Panc1 (cell line): ENCODE measurements around the gene ADCYAP1R1. TPM values are rescaled to one million over a fixed set of nuclear protein-coding genes. Genes with fewer than 3 reads are reported as not detected.

Experiments used
- ATAC-seq: fragments of 200-7000 bp; cut with Tn5 transposase; 2 replicates; pipeline ENCODE4 v1.9.1; 2020; ENCODE audit warnings: mild to moderate bottlenecking, moderate library complexity
- BruUV-seq: library from RNA; stranded (reverse); fragments of 400-500 nt; replicated peaks from 2 replicates; lab custom pipeline; 2021; lab: Mats Ljungman, UMichigan
- CTCF ChIA-PET: fragments of 300-600 bp; sonication (Branson Sonifier 250); formaldehyde crosslinking; loops from one replicate; lab custom pipeline; 2022; ENCODE audit warnings: antibody characterized with exemption; lab: Charles Lee
- POLR2A ChIA-PET: fragments of 300-600 bp; sonication (Branson Sonifier 250); formaldehyde crosslinking; loops from one replicate; lab custom pipeline; 2022; ENCODE audit warnings: antibody characterized with exemption; lab: Charles Lee
- DNase-seq: peaks from one replicate; pipeline ENCODE4 v3.0.0-alpha.2; 2010; ENCODE audit warnings: low read depth, low spot score
- H3K27ac ChIP-seq: 2 replicates; pipeline ENCODE4 v1.5.1; 2011; ENCODE audit warnings: mild to moderate bottlenecking, low read length, inconsistent platforms
- H3K27me3 ChIP-seq: fragments of 200-500 bp; sonication (Bioruptor generic); 2 replicates; pipeline ENCODE4 v1.6.0; 2014; ENCODE audit warnings: low read length, inconsistent platforms; ENCODE audit not compliant: control insufficient read depth, insufficient read depth
- H3K36me3 ChIP-seq: fragments of 200-500 bp; sonication (Bioruptor generic); 2 replicates; pipeline ENCODE4 v1.5.1; 2014; ENCODE audit warnings: inconsistent platforms, mild to moderate bottlenecking, low read length, moderate library complexity; ENCODE audit not compliant: control insufficient read depth, insufficient read depth
- H3K4me1 ChIP-seq: 2 replicates; pipeline ENCODE4 v1.5.1; 2011; ENCODE audit warnings: inconsistent platforms, mild to moderate bottlenecking, low read length, moderate library complexity; ENCODE audit not compliant: control insufficient read depth, insufficient read depth
- H3K4me3 ChIP-seq, 2 experiments: 2 replicates each; pipeline ENCODE4 v1.5.1; 2011 to 2012; ENCODE audit warnings: low read depth in 2 of 2, low read length in 2 of 2, mild to moderate bottlenecking in 2 of 2, inconsistent platforms in 1 of 2, moderate library complexity in 1 of 2
- H3K9me3 ChIP-seq: fragments of 200-500 bp; sonication (Bioruptor generic); 2 replicates; pipeline ENCODE4 v1.5.1; 2014; ENCODE audit warnings: low read depth, mild to moderate bottlenecking, inconsistent platforms, low read length, moderate library complexity; ENCODE audit not compliant: control insufficient read depth, insufficient read depth
- CTCF ChIP-seq: fragments of 450-650 bp; IDR thresholded peaks from 2 replicates; pipeline ENCODE4 v1.5.1; 2017; ENCODE audit warnings: mild to moderate bottlenecking
- POLR2AphosphoS5 ChIP-seq: IDR thresholded peaks from 2 replicates; pipeline ENCODE4 v1.6.1; 2012; ENCODE audit warnings: mild to moderate bottlenecking, low read depth, low read length, moderate library complexity
- REST ChIP-seq, 2 experiments: IDR thresholded peaks; 2 replicates each; pipeline ENCODE4 v1.6.1; 2011 to 2012; ENCODE audit warnings: low read depth in 2 of 2, control low read depth in 1 of 2, low read length in 1 of 2, mild to moderate bottlenecking in 1 of 2, moderate library complexity in 1 of 2; ENCODE audit not compliant: insufficient read depth in 1 of 2
- SIN3A ChIP-seq: IDR thresholded peaks from 2 replicates; pipeline ENCODE4 v1.6.1; 2012; ENCODE audit warnings: low read depth, mild to moderate bottlenecking, low read length, moderate library complexity, borderline replicate concordance; ENCODE audit not compliant: insufficient read depth
- TCF7L2 ChIP-seq: IDR thresholded peaks from 2 replicates; pipeline ENCODE4 v1.6.1; 2011; ENCODE audit warnings: mild to moderate bottlenecking, low read depth, low read length, inconsistent platforms
- in situ Hi-C: cut with HindIII; loops from 2 replicates; pipeline ENCODE4 v1.10.0; 2016; ENCODE audit warnings: low sequenced_read_pairs, low pct_unique_long_range_greater_than_20kb
- intact Hi-C: fragments of 100-400 bp; cut with micrococcal nuclease; formaldehyde crosslinking; loops from one replicate; pipeline ENCODE4 v1.10.0; 2022; ENCODE audit not compliant: unreplicated experiment
- total RNA-seq: library from RNA; stranded (reverse); gene quantifications from one replicate; pipeline ENCODE4 v1.2.1, GENCODE V29; 2021; ENCODE audit not compliant: unreplicated experiment

Gene ADCYAP1R1
- total RNA-seq, 1 experiment from 2014 or later: not detected

GRCh38 chr7:31022117-31022516 lies 30.0 kb upstream of the ADCYAP1R1 start:
- no peak overlapping the region for H3K27ac ChIP-seq
- DNase-seq (no peak), ATAC-seq (no peak)
- BruUV-seq: no TSS peak
- no peak overlapping the region for H3K4me3 ChIP-seq
- intact Hi-C loops: no loop called here
- no peaks in the 10 kb centered on the region for H3K9me3 ChIP-seq
- ChIA-PET POLR2A (no interaction called here), CTCF (no interaction called here)
- in situ Hi-C loops: no loop called here
- H3K36me3 ChIP-seq: no peaks in the 10 kb centered on the region
- TF ChIP-seq POLR2AphosphoS5 (no peak), CTCF (no peak), SIN3A (no peak), TCF7L2 (no peak), REST (IDR thresholded peaks at IDR 0.05; ENCODE audit: insufficient read depth in 1 of 2, low read depth in 2 of 2, low read length in 1 of 2) (no peak)
- H3K27me3 ChIP-seq: no peaks in the 10 kb centered on the region
- no peaks in the 10 kb centered on the region for H3K4me1 ChIP-seq

GRCh38 chr7:31022726-31023125 lies 29.4 kb upstream of the ADCYAP1R1 start:
- TF ChIP-seq REST (IDR thresholded peaks at IDR 0.05; ENCODE audit: insufficient read depth in 1 of 2, low read depth in 2 of 2, low read length in 1 of 2): no peak
- no peak for TF ChIP-seq TCF7L2
- TF ChIP-seq CTCF: no peak
- no peak for TF ChIP-seq SIN3A
- no peak for TF ChIP-seq POLR2AphosphoS5
- ChIA-PET CTCF (no interaction called here), POLR2A (no interaction called here)
- no peaks in the 10 kb centered on the region for H3K4me1 ChIP-seq
- in situ Hi-C loops (no loop called here), intact Hi-C loops (no loop called here)
- no peaks in the 10 kb centered on the region for H3K36me3 ChIP-seq
- no peak overlapping the region for H3K4me3 ChIP-seq
- no peaks in the 10 kb centered on the region for H3K27me3 ChIP-seq
- H3K9me3 ChIP-seq: no peaks in the 10 kb centered on the region
- ATAC-seq: no peak
- no TSS peak for BruUV-seq
- no peak for DNase-seq
- no peak overlapping the region for H3K27ac ChIP-seq
